ENCODE data around the gene ARID5A. TPM values are rescaled to one million over a fixed set of nuclear protein-coding genes. Genes with fewer than 3 reads are reported as not detected.

The ARID5A gene, protein sequence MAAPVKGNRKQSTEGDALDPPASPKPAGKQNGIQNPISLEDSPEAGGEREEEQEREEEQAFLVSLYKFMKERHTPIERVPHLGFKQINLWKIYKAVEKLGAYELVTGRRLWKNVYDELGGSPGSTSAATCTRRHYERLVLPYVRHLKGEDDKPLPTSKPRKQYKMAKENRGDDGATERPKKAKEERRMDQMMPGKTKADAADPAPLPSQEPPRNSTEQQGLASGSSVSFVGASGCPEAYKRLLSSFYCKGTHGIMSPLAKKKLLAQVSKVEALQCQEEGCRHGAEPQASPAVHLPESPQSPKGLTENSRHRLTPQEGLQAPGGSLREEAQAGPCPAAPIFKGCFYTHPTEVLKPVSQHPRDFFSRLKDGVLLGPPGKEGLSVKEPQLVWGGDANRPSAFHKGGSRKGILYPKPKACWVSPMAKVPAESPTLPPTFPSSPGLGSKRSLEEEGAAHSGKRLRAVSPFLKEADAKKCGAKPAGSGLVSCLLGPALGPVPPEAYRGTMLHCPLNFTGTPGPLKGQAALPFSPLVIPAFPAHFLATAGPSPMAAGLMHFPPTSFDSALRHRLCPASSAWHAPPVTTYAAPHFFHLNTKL
- total RNA-seq, result 1.8 TPM

DNA sequence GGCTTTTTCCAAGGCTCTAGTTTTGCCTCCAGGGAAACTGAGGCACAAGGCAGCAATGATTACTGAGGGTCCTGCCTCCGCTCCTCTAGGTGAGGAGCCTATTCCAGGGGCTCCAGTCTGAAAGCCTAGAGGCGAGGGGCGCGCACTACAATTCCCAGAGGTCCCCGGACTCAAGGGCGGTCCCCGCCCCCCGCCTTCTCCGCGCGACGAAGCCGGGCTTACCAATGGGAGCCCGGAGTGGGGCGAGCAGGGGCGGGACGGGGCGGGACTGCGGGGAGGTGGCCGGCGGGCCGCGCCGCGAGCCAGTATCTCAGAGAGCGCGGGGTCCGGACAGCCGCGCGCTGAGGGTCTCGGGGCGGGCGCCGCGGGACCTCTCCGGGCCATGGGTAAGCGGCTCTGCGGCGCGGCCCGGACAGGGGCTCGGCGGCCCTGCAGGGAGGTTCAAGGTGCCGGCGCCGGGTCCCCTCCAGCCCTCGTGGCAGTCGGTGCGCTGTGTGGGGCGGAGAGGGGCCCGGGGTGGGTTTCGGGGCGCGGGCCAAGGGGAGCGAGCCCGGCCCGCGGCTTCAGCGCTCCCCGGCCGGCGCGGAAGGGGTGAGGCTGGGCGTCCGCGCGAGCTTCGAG, at the start of gene ARID5A:
Gene ARID5A (plus strand): TSS at position 308 of the 621 bp plus-strand sequence. CDS start 75 bp downstream, at position 383.

DNA sequence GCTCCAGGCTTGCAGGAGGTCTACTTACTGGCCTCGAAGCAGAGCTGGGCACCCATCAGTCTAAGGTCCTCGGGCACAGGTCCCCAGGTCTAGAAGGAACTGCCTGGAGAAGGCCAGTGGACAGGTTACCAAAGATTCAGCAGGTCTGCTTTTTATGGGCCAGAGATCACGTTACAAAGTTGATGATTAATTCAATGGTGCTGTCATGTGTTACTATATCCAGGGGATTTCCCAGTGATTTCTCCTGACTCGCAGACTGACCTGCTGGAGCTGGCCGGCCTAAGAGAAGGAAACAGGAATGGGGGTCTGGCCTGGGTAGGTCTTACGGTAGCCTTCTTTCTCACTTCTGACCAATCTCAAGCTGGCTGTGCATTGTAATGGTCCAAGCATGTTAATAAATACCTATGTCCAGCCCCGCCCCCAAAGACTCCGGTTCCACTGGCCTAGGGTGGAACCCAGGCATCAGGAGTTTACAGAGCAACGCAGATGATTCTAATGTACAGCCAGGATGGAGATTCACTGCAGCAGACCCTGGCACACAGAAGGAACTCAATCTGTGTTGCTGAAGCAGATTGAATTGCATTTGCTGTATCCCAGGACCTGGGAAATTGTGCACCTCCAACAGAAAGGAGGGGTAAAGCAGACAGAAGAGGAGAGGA, 31.2 kb upstream of the ARID5A start, which contains the start of gene NEURL3:
Gene NEURL3 (minus strand): TSS at position 127 of the 659 bp plus-strand sequence. CDS start 71 bp downstream, at position 56.

Other genes with a start within 250 kb of the ARID5A start
- gene SNRNP200, start 231.2 kb upstream of the ARID5A start, total RNA-seq, result 70.8 TPM
- gene ITPRIPL1, start 211.4 kb upstream of the ARID5A start, total RNA-seq, result 1.6 TPM
- gene NCAPH, start 201.0 kb upstream of the ARID5A start, total RNA-seq, result 4.4 TPM
- not detected for gene NEURL3, start 31.4 kb upstream of the ARID5A start, total RNA-seq
- gene KANSL3, start 101.6 kb downstream of the ARID5A start, total RNA-seq, result 33.7 TPM
- gene FER1L5, start 106.0 kb downstream of the ARID5A start, total RNA-seq, result 0.69 TPM
- 23.8 TPM for gene LMAN2L, start 203.3 kb downstream of the ARID5A start, total RNA-seq
- gene CNNM4, start 224.2 kb downstream of the ARID5A start, total RNA-seq, result 8.1 TPM

Data from diencephalon (tissue), 1 donor.